Measurements from ENCODE around the gene KLF14.
"Not testable (repeated sequence)": the region's sequence is repeated elsewhere in the genome, so short reads cannot be mapped to it uniquely, and the experiment has no call there.

The KLF14 gene

DNA sequence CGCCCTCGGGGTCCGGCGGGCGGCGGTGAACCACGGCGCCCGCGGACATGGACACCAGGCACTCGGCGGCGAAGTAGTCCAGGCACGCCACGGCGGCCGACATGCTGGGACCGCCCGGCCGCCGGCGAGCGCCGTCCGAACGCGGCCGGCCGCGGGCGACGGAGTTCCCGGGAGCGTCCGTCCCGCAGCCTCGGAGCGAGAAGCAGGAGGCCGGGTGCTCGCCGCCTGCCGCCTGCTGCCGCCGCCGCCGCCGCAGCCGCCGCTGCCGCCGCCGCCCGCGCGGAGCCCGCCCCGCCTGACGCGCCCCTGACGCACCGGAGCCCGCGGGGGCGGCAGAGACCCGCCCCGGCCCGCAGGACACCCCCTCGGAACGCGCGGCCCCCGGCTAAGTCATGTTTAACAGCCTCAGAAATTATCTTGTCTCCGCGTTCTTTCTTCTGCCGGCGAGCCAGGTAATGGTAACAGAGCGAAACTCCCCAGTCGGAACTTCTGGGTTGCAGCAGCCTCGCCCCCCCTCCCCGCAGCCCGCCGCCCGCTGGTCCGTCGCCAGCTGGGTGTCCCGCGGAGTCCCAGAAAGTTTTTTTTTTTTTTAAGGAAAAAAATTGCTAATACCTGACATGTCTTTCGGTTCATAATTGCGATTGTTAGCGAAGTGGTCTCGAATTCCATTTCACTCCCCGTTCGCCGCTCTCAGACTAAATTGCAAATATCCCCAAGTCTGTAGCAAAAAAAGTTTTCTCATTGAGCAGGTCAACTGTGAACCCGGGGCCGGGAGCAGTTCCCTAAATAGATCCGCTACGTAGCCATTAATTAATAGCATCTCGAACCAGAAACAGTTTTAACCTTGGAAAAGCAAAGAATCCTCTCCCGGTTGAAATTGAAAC is at the start of gene KLF14:
Gene KLF14 (minus strand): TSS at position 277 of the 884 bp plus-strand sequence. CDS start 174 bp downstream, at position 103.
- peak in 1 of 51 donors; percentile 2 for DNase-seq

GRCh38 chr7:130781346-130781745 is 47.3 kb upstream of the KLF14 start:
- DNase-seq = no peak

DNA sequence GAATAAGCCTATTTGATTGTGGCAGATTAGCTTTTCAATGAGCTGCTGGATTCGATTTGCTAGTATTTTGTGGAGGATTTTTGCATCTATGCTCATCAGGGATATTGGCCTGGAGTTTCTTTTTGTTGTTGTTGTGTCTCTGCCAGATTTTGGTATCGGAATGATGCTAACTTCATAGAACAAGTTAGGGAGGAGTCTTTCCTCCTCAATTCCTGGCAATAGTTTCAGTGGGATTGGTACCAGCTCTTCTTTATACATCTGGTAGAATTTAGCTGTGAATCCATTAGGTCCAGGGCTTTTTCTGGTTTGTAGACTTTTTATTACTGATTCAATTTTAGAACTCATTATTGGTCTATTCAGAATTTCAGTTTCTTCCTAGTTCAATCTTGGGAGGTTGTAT is 43.4 kb upstream of the KLF14 start:
- DNase-seq = no peak

DNA sequence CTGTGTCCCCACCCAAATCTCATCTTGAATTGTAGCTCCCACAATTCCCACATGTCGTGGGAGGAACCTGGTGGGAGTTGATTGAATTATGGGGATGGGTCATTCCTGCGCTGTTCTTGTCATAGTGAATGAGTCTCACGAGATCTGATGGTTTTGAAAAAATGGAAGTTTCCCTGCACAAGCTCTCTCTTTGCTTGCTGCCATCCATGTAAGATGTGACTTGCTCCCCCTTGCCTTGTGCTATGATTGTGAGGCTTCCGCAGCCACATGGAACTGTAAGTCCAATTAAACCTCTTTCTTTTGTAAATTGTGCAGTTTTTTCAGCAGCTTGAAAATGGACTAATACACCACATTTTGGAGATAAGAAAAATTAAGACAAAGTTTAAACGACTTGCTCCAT is 38.4 kb upstream of the KLF14 start:
- DNase-seq = not testable (repeated sequence)

- no peak for DNase-seq
Observed at GRCh38 chr7:130768854-130769253, 34.8 kb upstream of the KLF14 start.

GRCh38 chr7:130764569-130764968 is 30.6 kb upstream of the KLF14 start:
- DNase-seq = not testable (repeated sequence)

GRCh38 chr7:130758429-130759056 is 24.5 kb upstream of the KLF14 start:
- peak in 1 of 51 donors; percentile 4 for DNase-seq

GRCh38 chr7:130756316-130756715 is 22.3 kb upstream of the KLF14 start:
- no peak for DNase-seq

DNA sequence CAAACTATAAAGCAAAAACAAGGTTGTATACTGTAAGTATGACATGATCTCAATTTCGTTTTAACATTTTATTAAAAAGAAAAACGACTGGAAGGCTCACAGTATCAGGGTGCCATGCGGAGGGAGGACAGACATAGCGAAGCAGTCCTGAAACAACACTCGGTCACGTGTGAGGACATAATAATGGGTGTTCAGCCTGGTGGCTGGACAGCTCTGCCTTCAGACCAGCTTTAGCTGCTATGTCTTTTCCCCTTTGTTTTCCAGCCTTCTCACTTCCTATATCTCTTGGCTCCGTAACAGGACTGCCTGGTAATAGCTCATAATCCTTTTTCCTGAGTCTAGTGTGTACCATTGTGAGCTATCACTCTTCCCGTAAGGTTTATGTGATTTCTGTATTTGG is 18.4 kb upstream of the KLF14 start:
- DNase-seq = no peak

- no peak for DNase-seq
Observed at GRCh38 chr7:130750755-130751154, 16.7 kb upstream of the KLF14 start.

- DNase-seq = no peak
Observed at GRCh38 chr7:130748531-130749389, 14.8 kb upstream of the KLF14 start.

DNA sequence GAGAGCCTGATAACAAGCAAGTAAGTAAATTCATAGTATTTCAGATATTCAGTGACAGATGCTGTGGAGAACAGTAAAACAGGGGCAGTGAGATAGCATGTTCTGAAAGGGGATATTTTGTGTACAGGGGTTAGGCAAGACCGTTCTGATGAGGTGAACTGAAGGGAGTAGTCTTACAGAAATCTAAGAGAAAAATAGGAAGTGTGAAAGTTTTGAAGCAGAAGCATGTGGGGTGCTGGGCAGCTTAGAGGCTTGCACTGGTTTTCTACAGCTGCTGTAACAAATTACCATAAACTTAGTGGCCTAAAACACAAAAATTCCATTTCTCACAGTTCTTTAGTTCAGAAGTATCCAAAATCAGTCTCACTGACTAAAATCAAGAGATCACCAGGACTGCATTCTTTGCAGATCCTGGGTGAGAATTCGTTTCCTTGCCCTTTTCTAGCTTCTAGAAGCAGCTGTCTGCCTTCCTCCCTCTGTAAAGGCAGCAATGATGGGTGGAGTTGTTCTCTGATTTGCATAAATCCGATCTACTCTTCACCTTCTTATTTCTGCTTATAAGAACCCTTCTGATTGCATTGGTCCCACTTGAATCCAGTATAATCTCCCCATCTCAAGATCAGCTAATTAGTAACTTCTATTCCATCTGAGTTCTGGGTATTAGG is 7.5 kb upstream of the KLF14 start:
- DNase-seq = no peak

DNA sequence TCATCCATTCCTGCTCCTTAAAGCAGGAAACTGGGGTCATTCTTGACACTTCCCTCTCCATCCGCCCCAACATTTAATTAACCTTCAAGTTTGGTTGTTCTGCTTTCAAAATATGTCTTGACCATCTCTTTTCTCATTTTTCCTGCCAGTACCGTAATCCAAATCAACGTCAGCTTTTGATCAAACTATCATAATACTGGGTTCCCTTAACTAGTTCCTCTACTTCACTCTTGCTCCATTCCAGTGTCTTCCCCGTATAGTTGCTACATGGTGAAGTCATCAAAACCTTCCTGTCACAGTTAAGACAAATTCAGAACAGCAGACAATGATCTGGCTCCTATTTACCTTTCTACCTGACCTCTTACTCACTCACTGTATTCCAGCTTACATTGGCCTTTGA is 6.6 kb upstream of the KLF14 start:
- DNase-seq = no peak

GRCh38 chr7:130736298-130736900 is 2.4 kb upstream of the KLF14 start:
- no peak for DNase-seq

GRCh38 chr7:130734815-130735716 is 1.1 kb upstream of the KLF14 start:
- no peak for DNase-seq

DNA sequence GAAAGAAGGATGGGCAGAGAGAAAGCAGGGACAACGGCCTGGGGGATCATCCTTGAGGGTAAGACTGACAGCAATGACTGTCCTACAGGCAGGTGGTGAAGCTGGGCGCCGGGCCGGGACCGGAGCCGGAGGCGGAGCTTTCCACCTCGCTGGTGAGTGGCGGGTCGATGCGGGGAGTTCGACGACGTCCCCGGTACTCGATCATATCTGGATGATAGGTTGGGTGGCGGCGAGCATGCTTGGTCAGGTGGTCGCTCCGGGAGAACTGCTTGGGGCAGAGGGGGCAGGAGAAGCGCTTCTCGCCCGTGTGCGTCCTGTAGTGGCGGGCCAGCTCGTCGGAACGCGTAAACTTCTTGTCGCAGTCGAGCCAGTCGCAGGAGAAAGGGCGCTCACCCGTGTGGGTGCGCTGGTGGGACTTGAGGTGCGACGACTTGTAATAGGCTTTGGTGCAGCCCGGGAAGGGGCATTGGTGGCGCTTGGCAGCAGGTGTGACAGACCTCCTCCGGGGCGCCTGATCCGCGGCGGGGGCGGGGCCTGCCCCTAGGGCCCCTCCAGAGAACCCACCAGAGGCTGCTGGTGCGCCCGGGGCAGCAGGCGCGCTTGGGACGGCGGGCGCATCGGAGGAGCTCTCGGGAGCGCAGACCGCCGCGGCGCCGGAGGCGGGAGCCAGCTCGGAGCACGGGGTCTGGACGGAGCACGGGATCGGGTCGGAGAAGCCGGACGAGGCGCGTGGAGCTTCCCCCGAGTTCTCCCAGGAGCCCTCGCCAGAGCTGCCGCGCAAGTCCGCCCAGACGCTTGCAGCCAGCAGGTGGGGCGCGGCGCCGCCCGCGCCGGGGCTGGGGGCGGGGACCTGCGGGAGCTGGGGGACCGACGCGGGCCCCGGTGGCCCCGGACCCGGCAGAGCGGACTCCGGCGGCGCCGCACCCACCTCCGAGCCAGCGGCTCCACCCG is 752 bp downstream of the KLF14 start:
- no peak for DNase-seq

GRCh38 chr7:130723784-130724183 is 10.2 kb downstream of the KLF14 start:
- no peak for DNase-seq

GRCh38 chr7:130721486-130722277 is 12.3 kb downstream of the KLF14 start:
- DNase-seq = peak in 42 of 51 donors; percentile 0 to 80 (median 39)
